GM18505 (cell line): ENCODE measurements around the gene SIMC1.

Source experiments
- ATAC-seq: cut with Tn5 transposase; IDR thresholded peaks from one replicate; pipeline ENCODE4 v1.9.1; 2021; ENCODE audit not compliant: unreplicated experiment
- POLR2A ChIP-seq: IDR thresholded peaks from 4 replicates; pipeline ENCODE4 v1.6.1; 2011; ENCODE audit warnings: borderline replicate concordance; ENCODE audit not compliant: insufficient read depth, insufficient read length; ENCODE audit errors: extremely low read depth

The SIMC1 gene

GRCh38 chr5:176394881-176395675, 156.9 kb downstream of the SIMC1 start:
- ATAC-seq, result no peak
- no peak for TF ChIP-seq POLR2A
